IgD-negative memory B cell (primary cell): ENCODE data around the gene HIPK2. TPM values are rescaled to one million over a fixed set of nuclear protein-coding genes. Genes with fewer than 3 reads are reported as not detected.

ENCODE experiments used
- H3K27ac Mint-ChIP-seq, 3 donors: one replicate each; pipeline ENCODE4 v1.8.0; 2020 to 2022; ENCODE audit warnings: mild to moderate bottlenecking in 3 of 3, mixed read lengths in 3 of 3, moderate library complexity in 1 of 3
- H3K27me3 Mint-ChIP-seq: one replicate; pipeline ENCODE4 v1.8.0; 2021; ENCODE audit warnings: mixed read lengths
- H3K36me3 Mint-ChIP-seq: one replicate; pipeline ENCODE4 v1.8.0; 2020; ENCODE audit warnings: mild to moderate bottlenecking, mixed read lengths
- H3K4me1 Mint-ChIP-seq, 3 donors: one replicate each; pipeline ENCODE4 v1.8.0; 2020 to 2022; ENCODE audit warnings: mixed read lengths in 3 of 3, mild to moderate bottlenecking in 1 of 3
- H3K4me3 Mint-ChIP-seq, 4 donors: one replicate each; pipeline ENCODE4 v1.8.0; 2020 to 2022; ENCODE audit warnings: mild to moderate bottlenecking in 4 of 4, mixed read lengths in 4 of 4, moderate library complexity in 3 of 4
- H3K9me3 Mint-ChIP-seq, 3 donors: one replicate each; pipeline ENCODE4 v1.8.0; 2020 to 2021; ENCODE audit warnings: mixed read lengths in 3 of 3, mild to moderate bottlenecking in 1 of 3
- polyA plus RNA-seq: library from polyadenylated mRNA; unstranded; fragments of 300-500 nt; fragmentation: Illumina TruSeq; gene quantifications from one replicate; pipeline ENCODE4 v1.2.3, GENCODE V29; 2021

Gene HIPK2
- polyA plus RNA-seq, 1 donor from 2014 or later, result 5.5 TPM

DNA sequence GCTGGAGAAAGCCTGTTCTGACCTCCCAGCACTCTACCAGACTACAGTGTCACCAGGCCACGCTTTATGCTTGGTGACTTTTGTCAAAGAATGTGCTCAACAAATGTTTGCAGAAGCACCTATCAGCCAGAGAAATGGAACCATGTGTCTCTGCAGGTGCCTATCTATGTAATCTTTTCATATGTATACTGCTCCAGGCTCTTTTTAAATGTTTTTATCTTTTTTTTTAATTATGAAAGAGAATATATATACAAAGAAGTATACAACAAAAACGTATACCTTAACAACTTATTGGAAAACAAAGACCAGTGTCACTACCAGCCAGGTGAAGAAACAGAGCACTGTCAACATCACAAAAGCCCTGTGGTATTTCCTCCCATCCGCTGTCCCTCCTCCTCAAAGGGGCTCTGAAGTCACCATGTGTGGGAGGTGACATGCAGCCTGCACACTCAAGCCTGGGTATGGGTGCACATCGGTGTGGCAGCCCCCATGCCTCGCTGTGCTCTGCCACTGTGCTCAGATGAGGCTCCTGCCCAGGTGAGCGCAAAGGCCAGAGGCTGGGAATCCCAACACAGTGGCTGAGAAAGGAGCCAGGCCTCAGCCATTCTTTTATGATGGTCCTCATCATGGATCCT lies 133.7 kb downstream of the HIPK2 start:
- no peak overlapping the region for H3K4me3 Mint-ChIP-seq
- no peaks in the 10 kb centered on the region for H3K27me3 Mint-ChIP-seq
- peaks cover 29 to 35% (median 32%) of the 10 kb centered on the region in 3 donors for H3K4me1 Mint-ChIP-seq
- no peak overlapping the region for H3K27ac Mint-ChIP-seq
- peaks cover 3% of the 10 kb centered on the region for H3K36me3 Mint-ChIP-seq
- H3K9me3 Mint-ChIP-seq, result no peaks in the 10 kb centered on the region

DNA sequence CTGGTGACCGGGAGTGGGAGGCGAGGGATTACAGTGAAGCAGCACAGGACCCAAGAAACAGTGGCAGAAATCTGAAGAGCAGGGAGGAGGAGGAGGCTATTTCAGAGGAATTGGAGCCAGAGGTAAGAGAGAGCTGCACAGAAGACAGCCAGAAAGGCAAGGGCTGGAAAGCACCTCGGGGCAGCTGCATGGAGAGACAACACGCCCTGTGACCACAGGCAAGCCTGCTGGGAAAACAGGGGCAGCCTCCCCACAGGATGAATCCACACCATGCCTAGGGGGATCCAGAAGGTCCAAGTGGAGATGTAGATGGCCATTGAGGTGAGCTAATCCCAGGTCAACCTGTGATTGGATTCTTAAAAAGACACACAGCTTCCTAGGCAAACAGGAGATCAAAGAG lies 135.5 kb downstream of the HIPK2 start:
- Mint-ChIP-seq H3K4me3 (no peak overlapping the region), H3K27me3 (no peaks in the 10 kb centered on the region), H3K27ac (peak overlapping the region in 1 of 3 donors; percentile 50), H3K36me3 (peaks cover 3% of the 10 kb centered on the region), H3K9me3 (no peaks in the 10 kb centered on the region), H3K4me1 (peaks cover 13 to 20% (median 14%) of the 10 kb centered on the region in 3 donors)

DNA sequence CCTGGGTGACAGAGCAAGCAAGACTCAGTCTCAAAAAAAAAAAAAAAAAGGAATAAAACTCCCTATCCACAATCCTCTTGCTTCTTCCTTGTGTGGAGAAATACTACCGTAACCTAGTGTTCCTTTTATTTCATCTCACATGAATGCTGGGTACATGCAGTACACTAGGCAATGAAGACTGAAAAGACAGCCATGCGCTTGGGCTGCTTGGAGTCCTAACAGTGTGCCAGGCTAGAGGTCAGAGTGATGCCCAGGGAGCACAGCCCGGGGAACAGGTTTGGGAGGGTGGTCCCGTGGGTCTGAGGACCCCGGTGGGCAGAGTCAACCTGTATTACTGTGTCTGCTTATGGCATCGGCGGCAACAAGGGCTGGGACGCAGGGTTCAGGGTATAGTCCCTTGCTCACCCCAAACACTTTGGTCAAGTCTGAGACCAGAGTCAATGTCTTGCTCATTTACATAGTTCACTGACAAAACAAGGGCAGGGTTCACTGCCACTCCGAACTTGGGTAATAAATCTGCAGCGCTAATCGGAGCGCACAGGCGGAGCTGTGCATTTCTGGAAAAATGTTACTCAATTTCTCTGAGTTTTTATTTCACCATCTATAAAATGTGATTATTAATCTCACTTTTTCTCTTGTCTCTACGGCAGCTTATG lies 136.3 kb downstream of the HIPK2 start:
- Mint-ChIP-seq H3K4me3 (no peak overlapping the region), H3K36me3 (peaks cover 3% of the 10 kb centered on the region), H3K27ac (no peak overlapping the region), H3K9me3 (no peaks in the 10 kb centered on the region), H3K4me1 (peaks cover 6 to 13% (median 8%) of the 10 kb centered on the region in 3 donors), H3K27me3 (no peaks in the 10 kb centered on the region)

DNA sequence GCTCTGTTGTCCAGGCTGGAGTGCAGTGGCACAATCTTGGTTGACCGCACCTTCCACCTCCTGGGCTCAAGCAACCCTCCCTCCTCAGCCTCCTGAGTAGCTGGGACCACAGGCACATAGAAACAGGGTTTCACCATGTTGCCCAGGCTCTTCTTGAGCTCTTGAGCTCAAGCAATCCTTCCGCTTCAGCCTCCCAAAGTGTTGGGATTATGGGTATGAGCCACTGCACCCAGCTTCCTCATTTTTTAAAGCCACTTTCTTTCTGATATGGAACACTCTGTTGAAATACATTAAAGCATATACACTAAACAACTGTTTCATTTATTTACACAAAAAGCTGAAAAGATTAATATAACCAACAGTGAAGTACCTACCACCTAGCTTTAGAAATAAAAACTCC lies 137.1 kb downstream of the HIPK2 start:
- no peaks in the 10 kb centered on the region for H3K9me3 Mint-ChIP-seq
- H3K4me3 Mint-ChIP-seq, result no peak overlapping the region
- no peak overlapping the region for H3K27ac Mint-ChIP-seq
- peaks cover under 1 to 13% (median 5%) of the 10 kb centered on the region in 3 donors for H3K4me1 Mint-ChIP-seq
- no peaks in the 10 kb centered on the region for H3K27me3 Mint-ChIP-seq
- H3K36me3 Mint-ChIP-seq, result peaks cover 5% of the 10 kb centered on the region

DNA sequence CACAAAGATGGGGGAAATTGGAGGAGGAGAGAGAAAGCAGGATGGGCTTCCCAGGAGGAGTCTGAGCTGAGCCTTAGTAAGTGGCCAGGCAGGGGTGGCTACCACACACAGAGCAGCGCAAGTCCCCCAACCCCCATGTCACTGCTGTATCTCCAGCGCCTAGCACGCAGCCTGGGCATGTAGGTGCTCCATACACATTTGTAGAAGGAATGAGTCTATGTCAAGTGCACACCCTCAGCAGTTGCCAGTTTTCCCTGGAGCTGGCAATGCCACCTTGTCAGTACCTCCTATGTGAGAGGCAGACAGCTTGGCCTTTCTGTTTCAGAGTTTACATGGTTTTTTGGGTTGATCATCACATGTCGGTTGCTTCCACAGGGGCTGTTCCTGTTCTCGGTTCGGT lies 138.2 kb downstream of the HIPK2 start:
- peaks cover 0 to 13% (median 6%) of the 10 kb centered on the region in 3 donors for H3K4me1 Mint-ChIP-seq
- H3K4me3 Mint-ChIP-seq, result no peak overlapping the region
- peak overlapping the region in 1 of 3 donors; percentile 23 for H3K27ac Mint-ChIP-seq
- no peaks in the 10 kb centered on the region for H3K9me3 Mint-ChIP-seq
- peaks cover 9% of the 10 kb centered on the region for H3K36me3 Mint-ChIP-seq
- no peaks in the 10 kb centered on the region for H3K27me3 Mint-ChIP-seq

DNA sequence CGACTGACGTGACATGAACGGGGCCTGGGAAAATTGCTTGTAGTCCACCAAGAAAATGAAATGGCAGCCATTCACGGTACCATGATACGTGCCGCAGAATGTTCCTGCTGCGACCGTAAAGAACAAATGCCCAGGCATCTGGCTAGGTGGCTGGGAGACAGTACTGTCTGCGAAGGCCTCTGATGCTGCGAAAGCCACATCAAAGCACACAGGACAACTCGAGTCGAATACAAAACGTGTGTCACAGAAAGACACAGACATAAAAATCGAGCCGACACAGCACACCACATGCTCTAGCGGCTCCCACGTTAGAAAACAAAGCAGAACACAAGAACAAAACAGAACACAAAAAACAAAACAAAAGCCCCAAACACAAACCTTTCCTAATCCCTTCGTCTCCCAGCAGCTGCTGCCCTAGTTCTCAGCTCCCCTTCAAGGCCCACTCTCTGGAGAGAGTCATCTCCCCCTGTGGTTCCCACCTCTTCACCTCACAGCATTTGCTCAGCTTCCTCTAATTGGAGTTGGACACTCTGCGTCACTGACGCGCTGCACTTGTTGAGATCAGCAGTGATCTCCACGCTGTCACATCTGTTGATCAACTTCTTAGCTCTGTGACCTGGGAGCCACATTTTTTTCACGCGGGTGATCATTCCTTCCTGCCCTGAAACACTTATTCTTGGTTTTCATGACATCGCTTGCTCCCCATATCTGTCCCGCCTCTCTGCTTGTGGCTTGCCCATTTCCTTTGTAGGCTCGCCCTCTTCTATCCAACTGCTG lies 142.1 kb downstream of the HIPK2 start:
- H3K4me1 Mint-ChIP-seq, result peaks cover 4 to 14% (median 9%) of the 10 kb centered on the region in 3 donors

DNA sequence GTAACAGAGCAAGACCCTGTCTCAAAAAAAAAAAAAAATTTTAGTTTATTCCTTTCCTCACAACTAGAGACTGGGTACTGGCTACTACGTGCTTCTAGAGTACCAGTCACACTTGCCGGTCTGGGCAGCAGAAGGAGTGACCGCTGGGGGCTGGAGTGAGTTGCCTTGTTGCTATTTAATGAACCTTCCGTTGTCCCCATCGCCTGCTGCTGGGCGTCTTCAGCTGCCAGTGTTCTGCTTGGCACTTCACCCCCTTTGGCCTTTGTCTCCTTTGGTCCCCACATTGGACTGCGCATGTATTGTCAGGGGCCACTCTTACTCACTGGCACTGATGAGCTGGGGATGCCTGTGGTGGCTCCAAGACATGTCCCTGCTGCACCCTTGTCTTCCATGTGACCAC lies 143.7 kb downstream of the HIPK2 start:
- Mint-ChIP-seq H3K36me3 (peaks cover 11% of the 10 kb centered on the region), H3K4me1 (peaks cover 4 to 10% (median 10%) of the 10 kb centered on the region in 3 donors), H3K27me3 (no peaks in the 10 kb centered on the region), H3K27ac (peak overlapping the region in 1 of 3 donors; percentile 46), H3K9me3 (no peaks in the 10 kb centered on the region), H3K4me3 (no peak overlapping the region)

More for the DNA sequence above, 142.1 kb downstream of the HIPK2 start:
- Mint-ChIP-seq H3K9me3 (no peaks in the 10 kb centered on the region), H3K27me3 (no peaks in the 10 kb centered on the region), H3K36me3 (peaks cover 14% of the 10 kb centered on the region), H3K27ac (peak overlapping the region in 2 of 3 donors; percentile 33 to 91), H3K4me3 (no peak overlapping the region)

DNA sequence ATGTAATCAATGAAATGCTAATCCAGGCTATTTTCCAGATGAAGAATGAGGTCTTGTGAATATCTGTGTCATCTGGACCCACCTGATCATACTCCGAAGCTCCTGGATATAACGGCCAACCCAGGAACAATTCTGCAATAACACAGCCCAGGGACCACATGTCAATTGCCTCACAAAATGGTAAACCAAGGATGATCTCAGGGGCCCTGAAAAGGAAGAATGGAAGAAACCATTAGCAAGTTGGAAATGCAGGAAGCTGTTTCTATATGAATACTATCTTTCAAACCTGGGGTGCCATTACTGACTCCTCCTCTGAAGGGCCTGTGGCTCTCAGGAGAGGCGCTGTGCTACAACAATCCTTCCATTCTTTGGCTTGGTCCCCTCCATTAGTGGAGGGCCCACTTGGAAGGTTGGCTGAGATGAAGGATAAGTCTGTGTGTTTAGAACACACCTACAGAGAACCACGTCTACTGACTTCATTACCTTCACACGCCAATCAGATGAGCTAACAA lies 146.2 kb downstream of the HIPK2 start:
- Mint-ChIP-seq H3K9me3 (no peaks in the 10 kb centered on the region), H3K27me3 (no peaks in the 10 kb centered on the region), H3K36me3 (peaks cover 11% of the 10 kb centered on the region), H3K4me1 (peaks cover 10 to 21% (median 15%) of the 10 kb centered on the region in 3 donors), H3K27ac (peak overlapping the region in 1 of 3 donors; percentile 39), H3K4me3 (no peak overlapping the region)

DNA sequence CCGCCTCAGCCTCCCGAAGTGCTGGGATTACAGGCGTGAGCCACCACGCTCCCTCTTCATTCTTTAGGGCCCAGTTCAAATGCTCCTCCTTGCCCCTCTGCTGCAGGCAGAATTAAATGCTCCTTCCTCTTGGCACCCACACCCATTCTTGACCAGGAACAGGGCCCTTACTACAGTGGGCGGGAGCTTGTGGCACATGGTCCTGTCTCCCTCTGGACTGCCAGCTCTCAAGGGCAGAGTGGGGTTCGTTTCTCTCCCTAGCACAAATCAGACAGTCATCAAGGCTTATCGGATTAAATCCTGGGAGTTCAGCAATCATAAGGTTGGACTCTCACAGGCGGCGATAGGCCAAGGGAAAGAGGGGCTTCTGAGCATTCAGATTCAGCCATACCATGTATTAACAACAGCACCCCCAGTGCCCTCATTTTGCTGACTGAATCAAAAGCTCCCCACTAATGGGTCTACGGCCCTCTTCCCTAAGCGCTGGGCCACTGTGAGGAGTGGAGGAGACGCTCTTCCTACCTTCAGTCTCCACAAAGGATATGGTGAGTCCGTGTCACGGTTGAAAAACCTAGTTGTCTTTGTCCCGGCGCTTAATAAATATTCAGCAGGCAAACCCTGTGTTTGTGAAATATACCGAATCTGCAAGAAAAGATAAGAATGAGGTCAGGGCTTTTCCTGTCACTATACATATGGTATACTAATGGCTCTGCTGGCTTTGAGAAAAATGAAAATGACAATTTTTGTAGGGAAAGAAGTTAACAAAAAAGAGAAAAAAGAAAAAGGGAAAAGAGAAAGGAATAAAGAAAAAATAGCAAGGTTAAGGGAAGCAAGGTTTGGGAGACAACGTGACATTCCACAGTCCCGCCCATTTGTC lies 146.9 kb downstream of the HIPK2 start:
- H3K27ac Mint-ChIP-seq, result no peak overlapping the region
- peaks cover 10 to 19% (median 14%) of the 10 kb centered on the region in 3 donors for H3K4me1 Mint-ChIP-seq
- H3K4me3 Mint-ChIP-seq, result no peak overlapping the region
- H3K27me3 Mint-ChIP-seq, result no peaks in the 10 kb centered on the region
- H3K36me3 Mint-ChIP-seq, result peaks cover 12% of the 10 kb centered on the region
- no peaks in the 10 kb centered on the region for H3K9me3 Mint-ChIP-seq

DNA sequence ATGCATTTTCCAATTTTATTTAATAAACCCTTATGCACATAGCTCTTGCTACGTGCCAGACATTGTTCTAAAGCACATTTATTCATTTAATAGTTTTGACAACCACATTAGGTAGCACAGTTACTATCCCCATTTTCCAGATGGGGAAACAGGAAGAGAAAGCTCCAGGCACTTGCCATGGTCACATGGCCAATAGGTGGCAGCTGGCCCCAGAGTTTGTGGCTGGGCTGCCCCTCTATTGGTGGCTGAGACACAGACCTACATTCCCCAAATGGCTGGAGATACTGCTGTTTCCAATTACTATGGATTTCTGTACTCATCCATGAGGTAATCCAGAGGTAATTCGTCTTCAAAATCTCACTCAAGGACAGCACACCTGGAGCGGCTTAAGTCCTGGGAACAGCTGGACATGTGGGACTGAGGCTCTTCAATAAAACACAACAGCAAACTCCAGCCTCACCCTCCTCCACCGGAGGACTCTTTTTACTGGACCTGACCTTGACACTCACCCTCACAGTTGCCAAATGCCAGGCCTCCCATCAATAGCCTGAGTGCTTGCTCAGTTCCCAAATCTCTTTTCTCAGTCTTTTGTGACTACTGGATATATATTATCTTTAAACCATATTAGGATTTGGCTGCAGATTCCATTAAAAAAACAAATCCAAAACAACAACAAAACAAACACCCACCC lies 148.3 kb downstream of the HIPK2 start:
- Mint-ChIP-seq H3K4me3 (no peak overlapping the region), H3K4me1 (peaks cover 10 to 20% (median 16%) of the 10 kb centered on the region in 3 donors), H3K36me3 (peaks cover 11% of the 10 kb centered on the region)

DNA sequence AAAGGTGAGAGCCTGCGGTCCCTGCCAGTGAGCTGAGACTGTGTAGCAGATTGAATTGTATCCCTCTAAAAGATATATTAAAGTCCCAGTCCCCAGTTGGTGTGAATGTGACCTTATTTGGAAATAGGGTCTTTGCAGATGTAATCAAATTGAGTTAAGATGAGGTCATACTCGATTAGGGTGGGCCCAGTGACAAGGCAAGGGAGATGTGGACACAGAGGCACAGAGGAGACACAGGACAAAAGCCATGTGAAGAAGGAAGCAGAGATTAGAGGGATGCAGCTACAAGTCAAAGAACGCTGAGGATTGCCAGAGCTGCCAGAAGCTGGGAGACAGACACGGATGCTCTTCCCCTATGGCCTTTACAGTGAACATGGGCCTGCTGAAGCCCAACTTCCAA lies 150.0 kb downstream of the HIPK2 start:
- H3K27ac Mint-ChIP-seq, result peak overlapping the region in 1 of 3 donors; percentile 5
- peaks cover 10% of the 10 kb centered on the region for H3K36me3 Mint-ChIP-seq
- H3K4me1 Mint-ChIP-seq, result peaks cover 12 to 19% (median 14%) of the 10 kb centered on the region in 3 donors
- no peak overlapping the region for H3K4me3 Mint-ChIP-seq
- no peaks in the 10 kb centered on the region for H3K27me3 Mint-ChIP-seq
- H3K9me3 Mint-ChIP-seq, result no peaks in the 10 kb centered on the region

More for the DNA sequence above, 148.3 kb downstream of the HIPK2 start:
- H3K9me3 Mint-ChIP-seq, result no peaks in the 10 kb centered on the region
- H3K27me3 Mint-ChIP-seq, result no peaks in the 10 kb centered on the region
- H3K27ac Mint-ChIP-seq, result no peak overlapping the region

DNA sequence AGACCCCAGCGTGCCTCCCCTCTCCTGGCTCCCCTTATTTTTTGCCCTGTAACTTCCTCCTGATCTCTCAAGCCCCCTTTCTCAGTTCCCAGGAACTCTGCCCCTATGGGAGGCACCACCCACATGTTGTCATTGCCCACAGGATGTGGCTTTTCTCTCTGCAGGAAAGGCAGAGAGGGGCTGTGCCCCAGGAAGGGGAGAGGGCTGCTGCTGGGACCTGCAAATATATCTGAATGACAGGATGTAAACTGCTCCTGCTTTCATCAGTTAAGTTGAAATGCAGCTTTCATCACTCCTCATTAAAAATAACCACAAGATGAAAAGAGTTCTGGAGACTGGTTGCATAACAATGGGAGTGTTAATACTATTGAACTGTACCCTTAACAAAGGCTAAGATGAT lies 151.0 kb downstream of the HIPK2 start:
- H3K9me3 Mint-ChIP-seq, result no peaks in the 10 kb centered on the region
- peaks cover 10% of the 10 kb centered on the region for H3K36me3 Mint-ChIP-seq
- H3K4me1 Mint-ChIP-seq, result peaks cover 12 to 19% (median 14%) of the 10 kb centered on the region in 3 donors
- H3K27me3 Mint-ChIP-seq, result no peaks in the 10 kb centered on the region
- peak overlapping the region in 2 of 3 donors; percentile 23 to 35 for H3K27ac Mint-ChIP-seq
- H3K4me3 Mint-ChIP-seq, result peak overlapping the region in 1 of 4 donors; percentile 17

DNA sequence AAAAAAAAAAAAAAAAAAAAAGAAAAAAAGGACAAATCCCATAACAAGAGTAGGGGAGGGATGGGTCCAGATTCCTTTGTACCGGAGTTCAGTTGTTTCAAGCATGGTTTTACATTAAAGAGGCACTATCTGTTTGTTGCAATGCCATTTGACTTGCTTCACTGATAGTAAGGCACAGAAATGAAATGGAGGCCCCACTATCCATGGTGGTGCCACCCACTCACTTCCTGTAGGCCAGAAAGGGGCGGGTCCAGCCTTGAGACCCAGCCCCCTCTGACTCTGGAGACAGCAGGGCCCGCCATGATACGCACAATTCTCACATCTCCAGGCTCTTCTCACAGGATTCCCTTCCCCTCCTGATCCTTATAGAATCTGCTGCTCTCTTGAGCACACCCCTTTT lies 154.3 kb downstream of the HIPK2 start:
- peak overlapping the region in 1 of 3 donors; percentile 8 for H3K27ac Mint-ChIP-seq
- peaks cover 8% of the 10 kb centered on the region for H3K36me3 Mint-ChIP-seq

More for the DNA sequence above, 154.3 kb downstream of the HIPK2 start:
- Mint-ChIP-seq H3K4me1 (peaks cover 10 to 19% (median 11%) of the 10 kb centered on the region in 3 donors), H3K9me3 (no peaks in the 10 kb centered on the region), H3K4me3 (no peak overlapping the region), H3K27me3 (no peaks in the 10 kb centered on the region)
